PFSK-1 (cell line): ENCODE measurements around the gene FKBP5.

Experiments
- FOXP2 ChIP-seq: optimal IDR thresholded peaks from 2 replicates; pipeline ENCODE3; 2011; ENCODE audit warnings: borderline replicate concordance, control low read depth, inconsistent platforms; ENCODE audit not compliant: insufficient read depth; ENCODE audit errors: extremely low read length, extremely low read depth
- POLR2AphosphoS5 ChIP-seq: IDR thresholded peaks from 2 replicates; pipeline ENCODE4 v1.6.1; 2012; ENCODE audit warnings: low read depth, mild to moderate bottlenecking, control low read depth, low read length, moderate library complexity
- REST ChIP-seq, 2 experiments: IDR thresholded peaks; 2 replicates each; pipeline versions ENCODE4 v1.6.1 to v1.8.0; 2011 to 2012; ENCODE audit warnings: low read depth in 2 of 2, low read length in 2 of 2, control low read depth in 1 of 2, inconsistent platforms in 1 of 2, mild to moderate bottlenecking in 1 of 2, moderate library complexity in 1 of 2; ENCODE audit not compliant: insufficient read depth in 1 of 2
- SIN3A ChIP-seq: IDR thresholded peaks from 2 replicates; pipeline ENCODE4 v1.6.1; 2012; ENCODE audit warnings: mild to moderate bottlenecking, low read length, moderate library complexity, borderline replicate concordance; ENCODE audit not compliant: insufficient read depth
- TAF1 ChIP-seq: IDR thresholded peaks from 2 replicates; pipeline ENCODE4 v1.6.1; 2012; ENCODE audit warnings: low read length, control low read depth, borderline replicate concordance; ENCODE audit not compliant: insufficient read depth

The FKBP5 gene

GRCh38 chr6:35677456-35677855, 11.3 kb downstream of the FKBP5 start:
- TF ChIP-seq POLR2AphosphoS5 (no peak), REST (IDR thresholded peaks at IDR 0.05; ENCODE audit: insufficient read depth in 1 of 2, low read depth in 2 of 2, low read length in 2 of 2) (no peak), TAF1 (no peak), FOXP2 (no peak), SIN3A (no peak)

- no peak for TF ChIP-seq TAF1
- TF ChIP-seq SIN3A, result no peak
- TF ChIP-seq FOXP2, result no peak
- TF ChIP-seq POLR2AphosphoS5, result no peak
- no peak for TF ChIP-seq REST (IDR thresholded peaks at IDR 0.05; ENCODE audit: insufficient read depth in 1 of 2, low read depth in 2 of 2, low read length in 2 of 2)
Measured at GRCh38 chr6:35675871-35676459, 12.8 kb downstream of the FKBP5 start.

DNA sequence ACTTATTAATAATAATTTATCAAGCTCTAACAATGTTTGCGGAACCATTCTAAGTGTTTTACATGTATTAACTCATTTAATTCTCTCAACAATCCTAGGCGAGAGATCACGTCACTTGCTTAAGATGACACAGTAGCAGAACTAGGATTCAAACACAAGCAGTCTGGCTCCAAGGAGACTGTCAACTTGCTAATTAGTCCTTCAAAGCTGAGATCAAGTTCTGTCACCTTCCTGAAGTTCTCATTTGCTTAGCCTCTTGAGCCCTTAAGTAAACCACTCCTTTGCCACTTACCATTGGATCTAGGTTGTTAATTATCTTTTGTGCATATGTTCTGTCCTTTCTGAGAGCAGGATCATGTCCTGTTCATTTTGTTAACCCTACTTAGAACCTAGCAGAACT, 14.1 kb downstream of the FKBP5 start:
- no peak for TF ChIP-seq POLR2AphosphoS5
- TF ChIP-seq FOXP2, result no peak
- TF ChIP-seq TAF1, result no peak
- no peak for TF ChIP-seq REST (IDR thresholded peaks at IDR 0.05; ENCODE audit: insufficient read depth in 1 of 2, low read depth in 2 of 2, low read length in 2 of 2)
- TF ChIP-seq SIN3A, result no peak

- TF ChIP-seq REST (IDR thresholded peaks at IDR 0.05; ENCODE audit: insufficient read depth in 1 of 2, low read depth in 2 of 2, low read length in 2 of 2) (no peak), SIN3A (no peak), TAF1 (no peak), FOXP2 (no peak), POLR2AphosphoS5 (no peak)
Measured at GRCh38 chr6:35673755-35674154, 15.0 kb downstream of the FKBP5 start.

DNA sequence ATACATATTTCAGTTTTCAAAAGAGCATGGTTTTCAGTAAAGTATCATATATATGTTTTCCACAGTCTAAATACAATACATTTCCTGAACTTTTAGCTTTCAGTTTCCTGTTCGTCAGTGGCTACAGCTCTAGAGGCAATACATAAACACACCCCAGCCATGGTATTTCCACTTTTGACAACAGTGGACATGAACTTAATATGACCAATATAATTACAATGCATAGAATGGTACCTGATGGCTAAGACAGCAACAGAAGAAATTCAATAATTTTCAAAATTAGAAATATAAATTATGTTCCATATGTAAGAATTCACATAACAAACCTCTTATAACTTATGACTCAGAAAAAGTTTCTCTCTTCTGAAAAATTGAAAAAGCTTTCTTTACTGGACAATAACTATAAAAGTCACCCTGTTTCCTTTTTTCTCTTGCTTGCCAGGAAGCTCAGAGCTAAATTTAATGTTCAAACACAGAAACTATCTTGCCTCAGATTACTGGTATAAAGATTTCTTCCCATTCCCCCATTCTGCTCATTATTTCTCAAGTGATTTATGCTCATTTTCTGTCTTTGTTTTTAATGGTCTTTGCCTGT, 19.2 kb downstream of the FKBP5 start:
- no peak for TF ChIP-seq POLR2AphosphoS5
- no peak for TF ChIP-seq TAF1
- TF ChIP-seq FOXP2, result no peak
- no peak for TF ChIP-seq SIN3A
- TF ChIP-seq REST (IDR thresholded peaks at IDR 0.05; ENCODE audit: insufficient read depth in 1 of 2, low read depth in 2 of 2, low read length in 2 of 2), result no peak
